Activated naive CD4-positive, alpha-beta T cell treated with anti-CD3 and anti-CD28 coated beads, Interleukin-2, amount 50 U/mL, for 24 hours (primary cell): Measurements from ENCODE around the gene STK10.

ENCODE experiments used
- H3K27ac Mint-ChIP-seq: one replicate; pipeline ENCODE4 v1.8.0; 2021; ENCODE audit warnings: mild to moderate bottlenecking, mixed read lengths
- H3K27me3 Mint-ChIP-seq: one replicate; pipeline ENCODE4 v1.8.0; 2021; ENCODE audit warnings: mixed read lengths
- H3K36me3 Mint-ChIP-seq: one replicate; pipeline ENCODE4 v1.8.0; 2021; ENCODE audit warnings: mixed read lengths
- H3K4me1 Mint-ChIP-seq: one replicate; pipeline ENCODE4 v1.8.0; 2021; ENCODE audit warnings: mixed read lengths
- H3K4me3 Mint-ChIP-seq: one replicate; pipeline ENCODE4 v1.8.0; 2021; ENCODE audit warnings: mild to moderate bottlenecking, mixed read lengths
- H3K9me3 Mint-ChIP-seq: one replicate; pipeline ENCODE4 v1.8.0; 2021; ENCODE audit warnings: mixed read lengths

Gene STK10

GRCh38 chr5:172144931-172145869 is 42.8 kb downstream of the STK10 start:
- peaks cover 87% of the 10 kb centered on the region for H3K4me1 Mint-ChIP-seq
- no peaks in the 10 kb centered on the region for H3K36me3 Mint-ChIP-seq
- no peaks in the 10 kb centered on the region for H3K9me3 Mint-ChIP-seq

DNA sequence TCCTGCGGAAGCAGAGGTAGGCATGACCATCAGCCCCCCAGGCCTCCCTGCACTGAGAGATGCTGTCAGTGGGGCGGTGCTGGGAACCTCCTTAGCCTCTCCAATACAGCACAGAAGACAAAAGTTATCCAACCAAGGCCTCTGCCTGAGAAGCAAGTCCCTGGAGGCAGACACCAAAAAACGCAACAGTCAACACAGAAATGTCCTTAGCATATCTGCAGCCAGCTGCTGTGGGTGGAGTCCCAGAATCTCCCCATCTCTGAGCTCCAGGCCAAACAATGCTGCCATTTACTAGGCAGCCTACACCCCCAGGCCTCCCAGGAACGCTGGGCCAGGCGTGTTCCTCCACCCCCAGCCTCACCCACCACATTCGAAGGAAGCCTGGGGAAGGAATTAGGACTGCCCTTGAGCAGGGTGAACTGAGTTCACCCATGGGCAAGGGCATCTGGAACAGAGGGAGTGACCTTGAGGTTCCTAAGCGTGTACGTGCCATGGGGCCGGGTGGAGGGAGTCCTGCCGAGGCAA is 43.7 kb downstream of the STK10 start:
- Mint-ChIP-seq H3K27me3 (no peaks in the 10 kb centered on the region), H3K36me3 (no peaks in the 10 kb centered on the region), H3K27ac (peak overlapping the region; percentile 74), H3K9me3 (no peaks in the 10 kb centered on the region), H3K4me1 (peaks cover 91% of the 10 kb centered on the region), H3K4me3 (no peak overlapping the region)

More at GRCh38 chr5:172144931-172145869, 42.8 kb downstream of the STK10 start:
- H3K4me3 Mint-ChIP-seq: no peak overlapping the region
- no peaks in the 10 kb centered on the region for H3K27me3 Mint-ChIP-seq
- H3K27ac Mint-ChIP-seq: peak overlapping the region; percentile 74

GRCh38 chr5:172143875-172144274 is 44.1 kb downstream of the STK10 start:
- H3K27me3 Mint-ChIP-seq: no peaks in the 10 kb centered on the region
- H3K4me1 Mint-ChIP-seq: peaks cover 91% of the 10 kb centered on the region
- no peaks in the 10 kb centered on the region for H3K36me3 Mint-ChIP-seq
- peak overlapping the region; percentile 81 for H3K27ac Mint-ChIP-seq
- H3K4me3 Mint-ChIP-seq: no peak overlapping the region
- no peaks in the 10 kb centered on the region for H3K9me3 Mint-ChIP-seq

- Mint-ChIP-seq H3K4me3 (no peak overlapping the region), H3K4me1 (peaks cover 86% of the 10 kb centered on the region), H3K9me3 (no peaks in the 10 kb centered on the region), H3K27me3 (no peaks in the 10 kb centered on the region), H3K27ac (peak overlapping the region; percentile 81), H3K36me3 (no peaks in the 10 kb centered on the region)
Measured at GRCh38 chr5:172142709-172143215, 45.3 kb downstream of the STK10 start.

- Mint-ChIP-seq H3K4me3 (no peak overlapping the region), H3K36me3 (peaks cover 2% of the 10 kb centered on the region), H3K27ac (peak overlapping the region; percentile 82), H3K27me3 (no peaks in the 10 kb centered on the region), H3K4me1 (peaks cover 84% of the 10 kb centered on the region), H3K9me3 (no peaks in the 10 kb centered on the region)
Measured at GRCh38 chr5:172141949-172142319, 46.1 kb downstream of the STK10 start.

GRCh38 chr5:172140866-172141265 is 47.2 kb downstream of the STK10 start:
- Mint-ChIP-seq H3K4me3 (no peak overlapping the region), H3K9me3 (no peaks in the 10 kb centered on the region), H3K27ac (peak overlapping the region; percentile 56), H3K27me3 (no peaks in the 10 kb centered on the region), H3K4me1 (peaks cover 78% of the 10 kb centered on the region), H3K36me3 (peaks cover 4% of the 10 kb centered on the region)

DNA sequence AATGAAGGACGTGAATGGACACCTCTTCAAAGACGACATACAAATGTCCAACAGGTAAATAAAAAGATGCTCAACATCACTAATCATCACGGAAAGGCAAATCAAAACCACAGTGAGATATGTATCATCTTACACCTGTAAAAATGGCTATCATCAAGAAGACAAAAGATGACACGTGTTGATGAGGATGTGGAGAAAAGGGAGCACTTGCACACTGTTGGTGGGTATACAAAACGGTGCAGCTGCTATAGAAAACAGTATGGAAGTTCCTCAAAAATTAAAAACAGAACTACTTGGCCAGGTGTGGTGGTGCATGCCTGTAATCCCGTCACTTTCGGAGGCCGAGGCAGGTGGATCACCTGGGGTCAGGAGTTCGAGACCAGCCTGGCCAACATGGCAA is 47.9 kb downstream of the STK10 start:
- Mint-ChIP-seq H3K36me3 (peaks cover 4% of the 10 kb centered on the region), H3K4me3 (no peak overlapping the region), H3K27ac (peak overlapping the region; percentile 79), H3K27me3 (no peaks in the 10 kb centered on the region), H3K9me3 (no peaks in the 10 kb centered on the region), H3K4me1 (peaks cover 81% of the 10 kb centered on the region)

- H3K4me1 Mint-ChIP-seq: peaks cover 77% of the 10 kb centered on the region
- no peaks in the 10 kb centered on the region for H3K27me3 Mint-ChIP-seq
- no peaks in the 10 kb centered on the region for H3K9me3 Mint-ChIP-seq
- H3K27ac Mint-ChIP-seq: peak overlapping the region; percentile 41
- no peak overlapping the region for H3K4me3 Mint-ChIP-seq
- peaks cover 10% of the 10 kb centered on the region for H3K36me3 Mint-ChIP-seq
Measured at GRCh38 chr5:172137046-172137445, 51.0 kb downstream of the STK10 start.

DNA sequence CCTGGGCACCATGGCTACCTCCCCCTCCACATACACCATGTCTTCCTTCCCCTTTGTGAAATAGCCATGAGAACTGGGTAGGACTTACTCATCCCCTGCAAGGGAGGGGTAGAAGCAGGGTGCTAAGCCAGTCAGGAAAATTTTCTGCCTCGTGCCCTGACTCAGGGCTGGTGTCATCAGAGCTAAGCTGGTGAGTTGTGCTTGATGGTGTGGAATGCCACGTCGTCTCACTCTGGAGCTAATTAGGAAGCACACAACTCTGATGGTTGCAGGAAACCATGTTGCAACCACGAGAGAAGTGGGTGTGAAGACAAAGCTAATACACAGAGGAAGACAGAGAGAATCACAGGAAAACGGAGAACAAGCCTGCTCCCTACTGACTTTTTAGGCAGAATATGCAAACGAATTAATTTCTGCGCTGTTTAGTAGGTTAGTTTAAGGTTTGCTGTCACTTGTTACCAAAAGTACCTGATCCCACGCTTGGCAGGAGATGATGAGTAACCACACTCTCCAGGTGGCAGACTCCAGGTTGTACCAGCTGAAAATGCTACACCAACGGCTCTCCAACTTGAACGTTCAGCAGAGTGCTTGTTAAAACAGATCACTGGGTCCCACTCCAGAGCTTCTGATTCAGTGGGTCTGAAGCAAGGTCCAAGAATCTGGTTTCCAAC is 54.5 kb downstream of the STK10 start:
- Mint-ChIP-seq H3K27ac (peak overlapping the region; percentile 99), H3K9me3 (no peaks in the 10 kb centered on the region), H3K36me3 (peaks cover 12% of the 10 kb centered on the region), H3K4me1 (peaks cover 70% of the 10 kb centered on the region), H3K27me3 (no peaks in the 10 kb centered on the region), H3K4me3 (peak overlapping the region; percentile 74)

DNA sequence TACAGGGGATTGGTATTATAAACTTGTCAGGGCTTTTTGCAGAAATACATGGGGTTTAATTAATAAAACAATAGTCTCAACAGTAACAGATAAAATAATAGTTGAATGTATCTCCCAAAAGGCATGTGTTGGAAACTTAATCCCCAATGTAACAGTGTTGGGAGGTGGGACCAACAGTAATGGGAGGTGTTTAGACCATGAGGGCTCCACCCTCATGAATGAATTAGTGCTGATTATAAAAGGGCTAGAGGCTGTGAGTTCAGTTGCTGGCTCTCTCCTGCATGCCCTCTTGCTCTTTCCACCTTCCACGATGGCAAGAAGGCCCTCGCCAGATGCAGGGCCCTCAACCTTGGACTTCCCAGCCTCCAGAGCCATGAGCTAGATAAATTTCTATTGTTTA is 56.3 kb downstream of the STK10 start:
- peaks cover 71% of the 10 kb centered on the region for H3K4me1 Mint-ChIP-seq
- H3K9me3 Mint-ChIP-seq: no peaks in the 10 kb centered on the region
- H3K27ac Mint-ChIP-seq: peak overlapping the region; percentile 84
- H3K27me3 Mint-ChIP-seq: no peaks in the 10 kb centered on the region
- H3K36me3 Mint-ChIP-seq: peaks cover 11% of the 10 kb centered on the region
- H3K4me3 Mint-ChIP-seq: no peak overlapping the region

DNA sequence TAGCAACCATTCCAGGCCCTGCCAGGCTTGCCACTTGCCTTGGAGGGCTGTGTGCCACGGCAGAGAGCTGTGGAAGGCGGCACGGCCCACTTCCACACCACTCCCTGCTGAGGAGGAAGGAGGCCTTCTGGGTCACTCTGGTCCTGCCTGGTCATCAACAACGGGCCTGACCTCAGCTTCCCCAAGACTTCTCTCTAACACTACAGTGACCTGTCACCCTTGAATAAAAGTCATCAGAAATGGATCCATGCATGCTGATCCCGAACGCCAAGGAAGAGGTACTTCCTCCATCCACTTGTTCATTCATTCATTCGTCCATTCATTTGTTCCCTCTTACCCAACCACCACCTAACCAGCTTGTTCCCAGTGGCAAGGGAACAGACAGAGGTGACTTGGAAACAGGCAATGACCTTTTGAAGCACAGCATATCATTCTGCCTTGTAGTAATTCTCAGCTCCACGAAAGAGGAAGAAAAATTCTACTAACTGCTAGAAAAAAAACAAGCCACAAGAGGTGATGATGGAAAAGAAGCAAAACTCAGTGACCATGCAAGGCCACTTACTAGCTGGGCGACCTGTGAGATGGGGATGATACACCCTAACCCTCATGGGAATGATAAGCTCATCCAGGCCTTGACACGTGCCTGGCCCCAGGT is 58.6 kb downstream of the STK10 start:
- Mint-ChIP-seq H3K36me3 (peaks cover 8% of the 10 kb centered on the region), H3K4me3 (no peak overlapping the region)

DNA sequence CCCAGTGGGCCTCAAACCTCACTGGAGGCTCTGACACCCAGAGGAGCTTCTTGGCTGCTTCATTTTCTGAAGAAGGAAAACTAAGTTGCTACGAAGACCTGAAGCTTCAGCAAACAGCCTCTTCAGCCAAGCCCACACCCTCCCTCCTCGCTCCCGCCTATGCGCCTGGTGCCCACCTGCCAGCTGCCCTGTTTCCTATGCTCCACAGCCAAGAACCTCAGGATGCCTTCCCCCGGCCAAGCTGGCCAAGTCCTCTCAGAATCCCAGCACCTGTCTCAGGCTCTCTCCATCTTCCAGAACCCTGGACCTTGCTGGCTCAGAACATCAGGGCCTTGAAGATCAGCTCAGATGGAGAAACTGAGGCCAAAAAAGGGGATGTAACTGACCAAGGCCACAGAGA is 60.4 kb downstream of the STK10 start:
- no peaks in the 10 kb centered on the region for H3K27me3 Mint-ChIP-seq
- peaks cover 10% of the 10 kb centered on the region for H3K36me3 Mint-ChIP-seq
- no peaks in the 10 kb centered on the region for H3K9me3 Mint-ChIP-seq
- no peak overlapping the region for H3K4me3 Mint-ChIP-seq
- peak overlapping the region; percentile 51 for H3K27ac Mint-ChIP-seq
- H3K4me1 Mint-ChIP-seq: peaks cover 53% of the 10 kb centered on the region

More for the DNA sequence above, 58.6 kb downstream of the STK10 start:
- Mint-ChIP-seq H3K4me1 (peaks cover 67% of the 10 kb centered on the region), H3K27me3 (no peaks in the 10 kb centered on the region), H3K27ac (peak overlapping the region; percentile 91), H3K9me3 (no peaks in the 10 kb centered on the region)

GRCh38 chr5:172123269-172123692 is 64.7 kb downstream of the STK10 start:
- Mint-ChIP-seq H3K27me3 (no peaks in the 10 kb centered on the region), H3K4me3 (no peak overlapping the region), H3K36me3 (peaks cover 11% of the 10 kb centered on the region), H3K9me3 (no peaks in the 10 kb centered on the region), H3K4me1 (peaks cover 52% of the 10 kb centered on the region), H3K27ac (peak overlapping the region; percentile 83)

DNA sequence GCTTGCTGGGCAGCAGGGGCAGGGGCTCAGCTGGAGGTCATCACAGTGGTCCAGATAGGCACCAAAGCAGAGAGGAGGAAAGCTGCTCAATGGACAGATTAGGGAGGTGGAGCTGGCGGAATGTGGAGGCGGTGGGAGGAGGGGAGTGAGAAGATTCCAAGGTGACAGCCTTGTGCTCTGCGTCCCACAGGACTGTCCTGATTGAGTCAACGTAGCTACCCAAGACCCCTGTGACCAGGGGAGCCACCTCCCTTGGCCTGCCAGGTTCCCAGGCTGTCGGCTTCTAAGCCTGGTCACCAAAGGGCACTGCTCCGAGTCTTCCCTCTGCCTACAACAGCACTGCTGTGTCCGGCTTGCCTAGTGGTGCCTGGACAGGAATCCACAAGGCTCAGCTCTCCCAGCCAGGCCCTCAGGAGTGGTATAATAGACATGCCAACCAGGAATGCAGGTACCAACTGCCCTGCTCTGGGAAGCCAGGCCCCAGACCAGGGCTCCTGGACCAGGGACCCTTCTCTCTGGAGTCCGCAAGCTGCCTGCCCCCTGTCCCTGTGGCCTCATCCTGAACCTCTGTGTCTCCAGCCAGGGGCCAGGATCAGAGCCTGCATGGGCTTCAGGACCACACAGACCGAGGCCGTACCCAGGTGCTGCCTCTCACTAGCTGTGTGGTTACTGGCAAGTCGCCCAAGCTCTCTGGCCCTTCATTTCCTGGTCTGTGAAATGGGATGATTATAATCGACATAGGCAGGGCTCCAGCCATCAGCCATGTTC is 67.9 kb downstream of the STK10 start:
- H3K36me3 Mint-ChIP-seq: peaks cover 14% of the 10 kb centered on the region
- no peak overlapping the region for H3K4me3 Mint-ChIP-seq
- peaks cover 55% of the 10 kb centered on the region for H3K4me1 Mint-ChIP-seq
- no peaks in the 10 kb centered on the region for H3K27me3 Mint-ChIP-seq
- H3K27ac Mint-ChIP-seq: peak overlapping the region; percentile 65
- H3K9me3 Mint-ChIP-seq: no peaks in the 10 kb centered on the region

DNA sequence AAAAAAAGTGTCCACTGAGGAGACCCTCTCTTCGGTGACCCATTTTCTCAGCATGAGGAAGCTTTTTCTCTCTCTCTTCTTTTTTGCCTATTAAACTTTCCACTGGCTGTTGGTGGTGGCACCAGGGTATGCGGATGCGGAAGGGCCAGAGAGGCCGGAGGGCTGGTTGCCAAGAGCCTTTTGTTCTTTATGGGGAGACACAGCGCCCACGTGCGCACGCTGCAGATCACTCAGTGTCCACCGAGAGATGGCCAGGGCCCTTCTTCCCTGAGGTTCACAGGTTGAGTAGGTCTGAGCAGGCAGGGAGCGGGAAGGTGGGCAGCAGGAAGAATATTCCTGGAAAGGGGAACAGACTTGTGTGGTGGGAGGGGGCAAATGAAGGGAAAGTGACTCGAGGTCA is 69.1 kb downstream of the STK10 start:
- no peaks in the 10 kb centered on the region for H3K9me3 Mint-ChIP-seq
- H3K36me3 Mint-ChIP-seq: peaks cover 14% of the 10 kb centered on the region
- peak overlapping the region; percentile 86 for H3K27ac Mint-ChIP-seq
- peaks cover 53% of the 10 kb centered on the region for H3K4me1 Mint-ChIP-seq
- H3K27me3 Mint-ChIP-seq: no peaks in the 10 kb centered on the region
- no peak overlapping the region for H3K4me3 Mint-ChIP-seq
